ENCODE data around the gene MIB2.
"Not testable (repeated sequence)": the region's sequence is repeated elsewhere in the genome, so short reads cannot be mapped to it uniquely, and the experiment has no call there.

GRCh38 chr1:1640711-1641461 is 25.6 kb downstream of the MIB2 start:
- TF ChIP-seq, protein P1, sequence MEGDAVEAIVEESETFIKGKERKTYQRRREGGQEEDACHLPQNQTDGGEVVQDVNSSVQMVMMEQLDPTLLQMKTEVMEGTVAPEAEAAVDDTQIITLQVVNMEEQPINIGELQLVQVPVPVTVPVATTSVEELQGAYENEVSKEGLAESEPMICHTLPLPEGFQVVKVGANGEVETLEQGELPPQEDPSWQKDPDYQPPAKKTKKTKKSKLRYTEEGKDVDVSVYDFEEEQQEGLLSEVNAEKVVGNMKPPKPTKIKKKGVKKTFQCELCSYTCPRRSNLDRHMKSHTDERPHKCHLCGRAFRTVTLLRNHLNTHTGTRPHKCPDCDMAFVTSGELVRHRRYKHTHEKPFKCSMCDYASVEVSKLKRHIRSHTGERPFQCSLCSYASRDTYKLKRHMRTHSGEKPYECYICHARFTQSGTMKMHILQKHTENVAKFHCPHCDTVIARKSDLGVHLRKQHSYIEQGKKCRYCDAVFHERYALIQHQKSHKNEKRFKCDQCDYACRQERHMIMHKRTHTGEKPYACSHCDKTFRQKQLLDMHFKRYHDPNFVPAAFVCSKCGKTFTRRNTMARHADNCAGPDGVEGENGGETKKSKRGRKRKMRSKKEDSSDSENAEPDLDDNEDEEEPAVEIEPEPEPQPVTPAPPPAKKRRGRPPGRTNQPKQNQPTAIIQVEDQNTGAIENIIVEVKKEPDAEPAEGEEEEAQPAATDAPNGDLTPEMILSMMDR (IDR thresholded peaks at IDR 0.05) = not testable (repeated sequence)
- TF ChIP-seq POLR2A (IDR thresholded peaks at IDR 0.05) = not testable (repeated sequence)

Measured in ovary (tissue), 3 donors.